GM13977 (cell line): Measurements from ENCODE around the gene SYT1.

Experiments
- DNase-seq: peaks from one replicate; pipeline ENCODE4 v3.0.0; 2012; ENCODE audit warnings: low spot score
- in situ Hi-C: fragments of 300-500 bp; cut with MboI; formaldehyde crosslinking; loops from one replicate; pipeline ENCODE4 v1.12.0; 2022; ENCODE audit warnings: low sequenced_read_pairs, low pct_unique_long_range_greater_than_20kb, mixed read lengths, inconsistent platforms; ENCODE audit not compliant: unreplicated experiment
- TF ChIP-seq, protein P1 (sequence below): IDR thresholded peaks from 2 replicates; pipeline ENCODE4 v1.5.1; 2012; ENCODE audit warnings: mild to moderate bottlenecking, control low read depth; ENCODE audit not compliant: insufficient read depth; ENCODE audit errors: extremely low read depth, missing control alignments

The SYT1 gene

GRCh38 chr12:79283364-79283763 lies 418.8 kb downstream of the SYT1 start:
- in situ Hi-C loops, result no loop called here
- TF ChIP-seq, protein P1, sequence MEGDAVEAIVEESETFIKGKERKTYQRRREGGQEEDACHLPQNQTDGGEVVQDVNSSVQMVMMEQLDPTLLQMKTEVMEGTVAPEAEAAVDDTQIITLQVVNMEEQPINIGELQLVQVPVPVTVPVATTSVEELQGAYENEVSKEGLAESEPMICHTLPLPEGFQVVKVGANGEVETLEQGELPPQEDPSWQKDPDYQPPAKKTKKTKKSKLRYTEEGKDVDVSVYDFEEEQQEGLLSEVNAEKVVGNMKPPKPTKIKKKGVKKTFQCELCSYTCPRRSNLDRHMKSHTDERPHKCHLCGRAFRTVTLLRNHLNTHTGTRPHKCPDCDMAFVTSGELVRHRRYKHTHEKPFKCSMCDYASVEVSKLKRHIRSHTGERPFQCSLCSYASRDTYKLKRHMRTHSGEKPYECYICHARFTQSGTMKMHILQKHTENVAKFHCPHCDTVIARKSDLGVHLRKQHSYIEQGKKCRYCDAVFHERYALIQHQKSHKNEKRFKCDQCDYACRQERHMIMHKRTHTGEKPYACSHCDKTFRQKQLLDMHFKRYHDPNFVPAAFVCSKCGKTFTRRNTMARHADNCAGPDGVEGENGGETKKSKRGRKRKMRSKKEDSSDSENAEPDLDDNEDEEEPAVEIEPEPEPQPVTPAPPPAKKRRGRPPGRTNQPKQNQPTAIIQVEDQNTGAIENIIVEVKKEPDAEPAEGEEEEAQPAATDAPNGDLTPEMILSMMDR, result no peak
- DNase-seq, result no peak

DNA sequence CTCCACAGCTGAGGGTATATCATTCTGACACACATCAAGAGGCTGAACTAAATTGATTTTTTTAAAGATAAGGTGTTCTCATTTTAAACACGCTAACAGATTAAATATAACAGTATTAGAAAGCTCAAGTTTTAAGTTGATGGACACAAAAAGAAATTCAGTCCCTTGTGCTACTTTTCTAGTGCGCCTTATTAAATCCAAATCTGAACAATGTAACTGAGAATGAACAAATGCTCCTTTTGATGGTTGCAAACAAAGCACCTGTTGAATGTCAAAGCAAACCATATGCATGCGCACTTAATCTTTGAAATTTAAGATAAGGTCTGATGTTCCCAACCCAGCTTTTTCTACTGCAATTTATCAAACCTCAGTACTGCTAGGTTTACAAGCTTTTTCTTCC lies 424.3 kb downstream of the SYT1 start:
- TF ChIP-seq, protein P1, result no peak
- in situ Hi-C loops, result no loop called here
- DNase-seq, result no peak

GRCh38 chr12:79291711-79292110 lies 427.1 kb downstream of the SYT1 start:
- TF ChIP-seq, protein P1, result no peak
- in situ Hi-C loops, result no loop called here
- DNase-seq, result no peak

DNA sequence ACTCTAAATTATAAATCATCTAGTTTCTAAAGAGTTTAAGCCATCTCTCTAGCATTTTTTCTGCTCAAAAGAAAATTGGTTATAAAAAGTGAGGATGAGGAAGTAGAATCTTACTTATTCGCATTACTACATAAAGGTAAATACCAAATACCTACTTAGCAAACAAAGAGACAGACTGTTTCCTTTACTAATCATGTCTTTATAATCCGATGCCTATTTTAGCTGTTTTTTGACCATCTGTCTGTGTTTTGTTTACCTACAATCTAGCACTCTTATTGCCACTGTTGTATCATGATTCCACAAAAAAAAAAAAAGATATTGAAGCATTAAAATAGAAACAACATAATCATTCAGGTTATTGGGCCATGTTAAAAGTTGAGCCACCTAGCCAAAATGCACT lies 430.0 kb downstream of the SYT1 start:
- in situ Hi-C loops, result no loop called here
- TF ChIP-seq, protein P1, result no peak
- no peak for DNase-seq

- in situ Hi-C loops, result no loop called here
- TF ChIP-seq, protein P1, result no peak
- DNase-seq, result no peak
Observed at GRCh38 chr12:79295572-79295971, 431.0 kb downstream of the SYT1 start.

DNA sequence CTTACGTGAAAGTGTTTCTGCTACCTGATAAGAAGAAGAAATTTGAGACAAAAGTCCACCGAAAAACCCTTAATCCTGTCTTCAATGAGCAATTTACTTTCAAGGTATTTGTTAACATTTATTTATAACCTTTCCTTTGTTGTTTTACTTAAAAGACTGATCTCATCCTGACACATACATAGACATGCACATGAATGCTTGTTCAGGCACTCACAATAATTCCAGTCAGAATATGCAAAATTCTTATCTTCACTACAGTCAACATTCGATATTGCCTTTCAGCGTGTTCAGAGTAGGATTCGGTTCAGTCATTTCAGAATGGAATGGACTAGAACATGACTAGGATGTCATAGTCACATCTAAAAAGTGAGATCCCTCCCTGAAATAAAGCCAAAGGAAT lies 431.6 kb downstream of the SYT1 start:
- in situ Hi-C loops, result no loop called here
- TF ChIP-seq, protein P1, result no peak
- DNase-seq, result no peak

DNA sequence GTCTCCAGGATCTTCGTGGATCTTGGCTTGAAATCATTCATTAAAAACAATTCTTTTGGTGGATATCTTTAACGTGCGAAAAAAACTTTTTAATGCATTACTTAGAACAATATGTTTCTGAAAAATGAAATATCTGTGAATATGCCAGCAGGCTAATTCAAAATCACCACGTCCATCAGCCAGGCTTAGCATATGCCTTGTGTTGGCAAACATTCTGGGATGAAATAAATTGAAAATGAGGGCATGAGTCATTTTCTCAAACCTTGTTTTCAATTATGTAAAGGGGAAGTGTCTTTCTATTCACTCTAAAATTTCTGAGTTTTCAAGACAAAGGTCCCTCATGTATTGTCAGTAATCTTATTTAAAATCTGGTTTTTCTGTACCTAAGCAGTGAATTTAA lies 432.3 kb downstream of the SYT1 start:
- in situ Hi-C loops, result no loop called here
- DNase-seq, result no peak
- TF ChIP-seq, protein P1, result no peak
